Measurements from ENCODE around the gene HDAC11. TPM values are rescaled to one million over a fixed set of nuclear protein-coding genes. Genes with fewer than 3 reads are reported as not detected.

HDAC11 gene
- total RNA-seq, 1 experiment from 2014 or later, result 1.0 TPM

GRCh38 chr3:13543253-13543652 is 63.1 kb downstream of the HDAC11 start:
- ChIA-PET CTCF (no interaction called here), POLR2A (ENCODE audit: low non-redundant PET) (no interaction called here)
- Histone ChIP-seq H3K4me1 (ENCODE audit: insufficient read depth, low read length, poor library complexity, severe bottlenecking) (no peaks in the 10 kb centered on the region), H3K27me3 (replicated peaks; ENCODE audit: insufficient read depth, low read depth, low read length, poor library complexity) (no peaks in the 10 kb centered on the region), H3K9me3 (ENCODE audit: low read depth, low read length, poor library complexity, severe bottlenecking) (no peaks in the 10 kb centered on the region), H3K27ac (ENCODE audit: low read depth, low read length, poor library complexity, severe bottlenecking) (no peak overlapping the region), H3K36me3 (ENCODE audit: insufficient read depth, low read length, poor library complexity, severe bottlenecking) (no peaks in the 10 kb centered on the region), H3K4me3 (ENCODE audit: low read depth, low read length, poor library complexity, severe bottlenecking) (no peak overlapping the region)
- BruUV-seq (replicated peaks), result no TSS peak
- intact Hi-C loops (cut with micrococcal nuclease; ENCODE audit: unreplicated experiment), result no loop called here
- TF ChIP-seq EZH2 (IDR thresholded peaks at IDR 0.05; ENCODE audit: borderline replicate concordance, low read depth, low read length, poor library complexity, severe bottlenecking), result no peak
- TF ChIP-seq, protein P1, sequence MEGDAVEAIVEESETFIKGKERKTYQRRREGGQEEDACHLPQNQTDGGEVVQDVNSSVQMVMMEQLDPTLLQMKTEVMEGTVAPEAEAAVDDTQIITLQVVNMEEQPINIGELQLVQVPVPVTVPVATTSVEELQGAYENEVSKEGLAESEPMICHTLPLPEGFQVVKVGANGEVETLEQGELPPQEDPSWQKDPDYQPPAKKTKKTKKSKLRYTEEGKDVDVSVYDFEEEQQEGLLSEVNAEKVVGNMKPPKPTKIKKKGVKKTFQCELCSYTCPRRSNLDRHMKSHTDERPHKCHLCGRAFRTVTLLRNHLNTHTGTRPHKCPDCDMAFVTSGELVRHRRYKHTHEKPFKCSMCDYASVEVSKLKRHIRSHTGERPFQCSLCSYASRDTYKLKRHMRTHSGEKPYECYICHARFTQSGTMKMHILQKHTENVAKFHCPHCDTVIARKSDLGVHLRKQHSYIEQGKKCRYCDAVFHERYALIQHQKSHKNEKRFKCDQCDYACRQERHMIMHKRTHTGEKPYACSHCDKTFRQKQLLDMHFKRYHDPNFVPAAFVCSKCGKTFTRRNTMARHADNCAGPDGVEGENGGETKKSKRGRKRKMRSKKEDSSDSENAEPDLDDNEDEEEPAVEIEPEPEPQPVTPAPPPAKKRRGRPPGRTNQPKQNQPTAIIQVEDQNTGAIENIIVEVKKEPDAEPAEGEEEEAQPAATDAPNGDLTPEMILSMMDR (conservative IDR thresholded peaks at IDR 0.05; ENCODE audit: low read depth, low read length), result no peak
- DNase-seq (ENCODE audit: low spot score), result no peak

GRCh38 chr3:13544293-13544831 is 64.3 kb downstream of the HDAC11 start:
- H3K9me3 ChIP-seq (ENCODE audit: low read depth, low read length, poor library complexity, severe bottlenecking), result no peaks in the 10 kb centered on the region
- H3K4me3 ChIP-seq (ENCODE audit: low read depth, low read length, poor library complexity, severe bottlenecking), result no peak overlapping the region
- H3K27ac ChIP-seq (ENCODE audit: low read depth, low read length, poor library complexity, severe bottlenecking), result no peak overlapping the region
- no peaks in the 10 kb centered on the region for H3K4me1 ChIP-seq (ENCODE audit: insufficient read depth, low read length, poor library complexity, severe bottlenecking)
- POLR2A ChIA-PET (ENCODE audit: low non-redundant PET), result no interaction called here
- intact Hi-C loops (cut with micrococcal nuclease; ENCODE audit: unreplicated experiment), result no loop called here
- no peaks in the 10 kb centered on the region for H3K36me3 ChIP-seq (ENCODE audit: insufficient read depth, low read length, poor library complexity, severe bottlenecking)
- H3K27me3 ChIP-seq (replicated peaks; ENCODE audit: insufficient read depth, low read depth, low read length, poor library complexity), result no peaks in the 10 kb centered on the region
- DNase-seq (ENCODE audit: low spot score), result no peak
- CTCF ChIA-PET, result no interaction called here
- TF ChIP-seq EZH2 (IDR thresholded peaks at IDR 0.05; ENCODE audit: borderline replicate concordance, low read depth, low read length, poor library complexity, severe bottlenecking), result no peak
- TF ChIP-seq, protein P1 (conservative IDR thresholded peaks at IDR 0.05; ENCODE audit: low read depth, low read length), result no peak
- BruUV-seq (replicated peaks), result no TSS peak

- no peak overlapping the region for H3K4me3 ChIP-seq (ENCODE audit: low read depth, low read length, poor library complexity, severe bottlenecking)
- no TSS peak for BruUV-seq (replicated peaks)
- intact Hi-C loops (cut with micrococcal nuclease; ENCODE audit: unreplicated experiment), result no loop called here
- H3K4me1 ChIP-seq (ENCODE audit: insufficient read depth, low read length, poor library complexity, severe bottlenecking), result no peaks in the 10 kb centered on the region
- no peaks in the 10 kb centered on the region for H3K27me3 ChIP-seq (replicated peaks; ENCODE audit: insufficient read depth, low read depth, low read length, poor library complexity)
- ChIA-PET POLR2A (ENCODE audit: low non-redundant PET) (no interaction called here), CTCF (no interaction called here)
- no peak for DNase-seq (ENCODE audit: low spot score)
- H3K36me3 ChIP-seq (ENCODE audit: insufficient read depth, low read length, poor library complexity, severe bottlenecking), result no peaks in the 10 kb centered on the region
- TF ChIP-seq, protein P1 (conservative IDR thresholded peaks at IDR 0.05; ENCODE audit: low read depth, low read length), result no peak
- no peak for TF ChIP-seq EZH2 (IDR thresholded peaks at IDR 0.05; ENCODE audit: borderline replicate concordance, low read depth, low read length, poor library complexity, severe bottlenecking)
- H3K27ac ChIP-seq (ENCODE audit: low read depth, low read length, poor library complexity, severe bottlenecking), result no peak overlapping the region
- no peaks in the 10 kb centered on the region for H3K9me3 ChIP-seq (ENCODE audit: low read depth, low read length, poor library complexity, severe bottlenecking)
These were observed 65.0 kb downstream of the HDAC11 start for GRCh38 chr3:13544951-13545651.
